Activated CD4-positive, alpha-beta T cell treated with anti-CD3 and anti-CD28 coated beads, Interleukin-2, amount 50 U/mL, for 16 hours (primary cell): Measurements from ENCODE around the gene ANKRD26.
A peak's percentile ranks its signal among the peaks of the same experiment; 100 is the strongest.

Experiments used
- DNase-seq: peaks from one replicate; pipeline ENCODE4 v3.0.0-alpha.2; 2020

Gene ANKRD26

DNA sequence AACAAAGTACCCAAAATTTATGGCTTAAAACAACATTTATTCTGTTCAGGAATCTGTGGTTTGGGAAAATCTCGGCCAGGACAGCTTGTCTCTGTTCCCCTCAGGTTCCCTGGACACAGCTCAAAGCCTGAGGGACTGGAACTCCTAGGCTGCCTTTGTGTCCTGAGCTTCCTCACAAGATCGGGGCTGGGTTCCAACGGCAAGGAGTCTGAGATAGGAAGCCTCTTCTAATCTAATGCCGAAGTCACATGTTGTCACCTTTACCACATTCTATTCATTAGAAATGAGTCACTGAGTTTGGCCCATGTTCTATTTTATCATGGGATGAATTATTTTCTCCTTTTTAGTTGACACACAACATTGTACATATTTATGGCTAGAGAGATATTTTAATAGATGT, 80.5 kb downstream of the ANKRD26 start:
- no peak for DNase-seq

DNA sequence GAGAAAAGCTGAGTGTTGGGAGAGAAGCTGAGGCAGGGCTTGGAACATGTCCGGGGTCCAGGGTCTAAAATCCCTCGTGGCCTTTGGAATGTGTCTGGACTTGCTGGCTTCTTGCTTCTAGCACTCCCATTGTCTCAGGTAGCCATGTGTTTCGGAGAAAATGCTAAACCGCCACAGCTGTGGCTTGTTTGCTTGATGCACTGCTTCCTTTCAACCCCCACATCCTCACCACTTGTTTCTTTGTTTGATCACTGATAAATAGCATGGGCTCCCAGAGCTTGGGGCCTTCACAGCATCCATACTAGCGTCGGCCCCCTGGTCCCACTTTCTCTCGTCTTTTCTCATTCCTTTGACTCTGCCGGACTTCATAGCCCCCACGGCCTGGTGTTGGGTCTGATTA, 102.7 kb downstream of the ANKRD26 start:
- DNase-seq = no peak

DNA sequence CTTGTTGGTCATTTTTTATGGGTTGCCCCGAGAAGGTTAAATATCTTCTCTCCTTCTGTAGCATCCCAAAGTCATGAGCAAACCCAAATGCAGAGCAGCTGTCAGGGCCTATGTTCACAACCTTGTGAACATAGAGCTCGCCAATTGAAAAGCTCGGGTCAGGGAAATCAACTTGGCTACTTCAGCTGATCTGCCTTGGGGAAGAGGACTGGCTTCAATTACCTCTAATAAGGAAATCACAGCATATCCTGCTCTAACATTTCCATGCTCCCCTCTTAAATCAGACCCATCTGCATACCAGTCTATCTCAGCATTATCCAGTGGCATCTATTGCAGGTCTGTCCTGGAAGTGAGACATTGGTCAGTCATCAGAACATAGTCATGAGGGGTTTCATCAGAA, 105.6 kb downstream of the ANKRD26 start:
- DNase-seq = no peak

DNA sequence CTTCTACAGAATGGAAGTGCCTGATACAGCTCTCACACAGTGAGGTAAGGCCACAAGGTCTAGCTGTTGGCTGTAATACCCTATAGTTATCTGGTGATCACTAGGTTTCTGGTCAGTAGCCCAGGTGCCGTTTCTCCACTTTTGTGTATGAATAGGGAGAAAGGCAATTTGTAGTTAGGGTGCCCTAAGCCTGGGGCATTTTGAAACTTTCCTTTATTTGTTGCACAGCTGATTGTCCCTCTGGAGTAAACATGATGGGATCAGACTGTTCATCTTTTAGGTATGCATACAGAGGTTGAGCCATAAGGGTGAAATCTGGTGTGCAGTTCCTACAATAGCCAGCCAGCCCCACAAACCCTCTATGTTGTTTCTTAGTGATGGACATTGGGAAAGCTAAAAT, 112.4 kb downstream of the ANKRD26 start:
- no peak for DNase-seq

DNA sequence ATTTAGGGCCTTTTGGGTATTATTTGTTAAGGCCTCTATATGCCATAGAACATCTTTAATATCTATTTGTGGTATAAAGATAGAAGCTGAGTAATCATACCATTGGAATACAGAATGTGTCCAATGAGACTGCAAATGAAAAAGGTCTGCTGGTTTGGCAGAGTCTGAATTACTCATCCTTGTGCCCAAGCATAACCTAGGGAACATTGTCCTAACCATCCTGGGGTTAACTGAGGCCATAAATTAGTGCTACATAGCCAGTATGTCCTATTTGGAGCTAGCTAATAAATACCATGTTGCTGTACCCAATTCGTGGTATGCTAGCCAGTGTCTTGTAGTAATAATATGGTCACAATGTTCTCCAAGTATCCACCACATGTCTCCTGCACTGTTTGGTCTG, 117.1 kb downstream of the ANKRD26 start:
- no peak for DNase-seq

DNA sequence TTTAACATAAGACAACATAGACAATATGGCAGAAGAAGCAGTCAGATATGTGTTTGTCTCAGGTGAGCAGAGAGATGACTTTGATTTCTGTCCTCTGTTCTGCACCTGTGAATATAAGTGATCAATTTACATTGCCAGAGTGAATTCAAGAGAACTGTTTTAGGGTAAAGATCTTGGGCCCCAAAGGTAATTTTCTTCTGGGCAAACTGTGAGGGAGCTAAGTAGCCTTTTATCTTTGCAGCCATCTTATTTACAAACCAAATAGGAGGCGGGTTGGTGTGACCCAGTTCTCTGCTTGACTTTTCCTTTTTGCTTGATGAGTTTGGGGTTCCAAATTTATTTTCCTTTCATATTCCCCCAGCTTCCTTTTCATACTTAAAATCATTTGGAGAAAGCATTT, 118.2 kb downstream of the ANKRD26 start:
- no peak for DNase-seq

DNA sequence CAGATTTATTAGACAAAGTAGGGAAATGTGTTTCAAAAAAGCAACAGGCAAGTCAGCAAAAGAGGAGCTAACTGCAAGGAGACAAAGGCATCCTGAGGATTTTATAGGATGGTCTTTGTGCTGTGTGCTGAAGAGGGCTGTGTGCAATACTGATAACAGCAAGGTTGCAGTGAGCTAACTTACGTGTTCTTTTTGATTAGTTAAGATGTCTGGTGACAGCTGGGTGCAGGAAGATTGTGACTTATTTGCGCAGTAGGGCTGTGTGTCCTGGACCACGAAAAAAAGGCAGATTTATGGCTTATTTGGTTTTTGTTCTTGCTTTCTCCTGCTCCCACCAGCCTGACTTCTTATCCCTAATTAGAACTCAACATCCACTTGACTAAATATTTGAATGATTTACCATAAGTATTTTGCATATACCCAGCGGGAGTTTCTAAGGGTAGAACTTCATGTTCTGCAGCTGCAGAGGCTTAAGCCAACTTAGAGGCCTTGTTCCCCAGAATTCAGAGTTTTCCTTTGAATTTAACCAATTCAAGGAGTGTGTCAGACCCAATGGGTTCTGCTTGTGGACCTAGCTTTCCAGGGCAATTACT, 119.0 kb downstream of the ANKRD26 start:
- no peak for DNase-seq

DNA sequence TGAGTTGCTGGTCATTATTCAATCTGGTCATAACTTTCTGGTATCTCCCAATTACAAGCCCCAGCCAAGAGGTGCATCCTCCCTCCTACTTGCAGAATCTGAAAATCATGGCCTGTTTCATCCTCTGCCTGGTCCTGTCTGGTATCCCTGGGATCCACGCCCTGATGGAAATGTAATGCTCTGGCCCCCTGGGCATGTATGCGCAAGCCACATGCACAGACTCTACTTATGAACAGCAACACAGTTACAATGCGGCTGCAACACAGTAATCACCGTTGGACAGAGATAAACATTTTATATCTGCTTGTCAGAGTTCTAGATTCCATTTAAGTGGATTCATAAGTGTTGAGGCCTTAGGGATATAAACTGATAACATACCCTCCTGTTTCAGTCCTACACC, 121.8 kb downstream of the ANKRD26 start:
- no peak for DNase-seq

DNA sequence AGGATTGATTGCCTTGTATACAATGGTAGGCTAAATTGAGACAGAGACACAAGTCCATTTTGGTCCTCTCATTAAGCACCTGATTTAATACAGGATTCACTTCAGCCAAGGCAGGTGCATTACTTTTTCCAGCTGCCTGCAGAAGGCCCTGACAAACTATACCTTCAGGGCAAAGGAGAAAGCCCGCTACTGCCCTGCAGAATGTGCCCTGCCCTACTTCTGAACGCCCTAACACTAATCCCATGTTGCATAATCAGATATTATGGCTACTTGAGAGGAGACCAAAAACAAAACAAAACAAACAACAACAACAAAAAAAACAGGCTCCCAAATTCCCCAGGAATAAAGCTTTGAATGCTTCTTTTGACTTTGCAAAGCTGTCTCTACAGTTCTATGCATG, 122.7 kb downstream of the ANKRD26 start:
- no peak for DNase-seq

DNA sequence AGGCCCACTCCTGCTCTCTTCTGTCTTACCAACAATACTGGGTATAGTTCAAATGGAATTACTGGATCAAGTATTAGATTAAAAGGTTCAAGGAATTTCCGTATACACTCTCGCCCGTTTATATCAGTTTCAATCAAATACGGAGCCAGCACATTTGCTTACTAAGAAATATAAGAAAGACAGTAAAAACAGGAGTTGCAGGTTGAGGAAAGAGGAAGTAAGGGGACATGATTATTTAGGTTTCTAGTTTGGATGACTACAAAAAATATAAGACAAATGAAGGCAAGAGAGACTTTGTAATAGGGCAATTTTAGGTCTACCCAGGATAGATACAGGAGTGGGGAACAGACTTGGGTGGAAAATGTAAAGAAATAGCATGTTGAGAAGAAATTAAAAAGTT, 129.6 kb downstream of the ANKRD26 start:
- peak; percentile 72 for DNase-seq

DNA sequence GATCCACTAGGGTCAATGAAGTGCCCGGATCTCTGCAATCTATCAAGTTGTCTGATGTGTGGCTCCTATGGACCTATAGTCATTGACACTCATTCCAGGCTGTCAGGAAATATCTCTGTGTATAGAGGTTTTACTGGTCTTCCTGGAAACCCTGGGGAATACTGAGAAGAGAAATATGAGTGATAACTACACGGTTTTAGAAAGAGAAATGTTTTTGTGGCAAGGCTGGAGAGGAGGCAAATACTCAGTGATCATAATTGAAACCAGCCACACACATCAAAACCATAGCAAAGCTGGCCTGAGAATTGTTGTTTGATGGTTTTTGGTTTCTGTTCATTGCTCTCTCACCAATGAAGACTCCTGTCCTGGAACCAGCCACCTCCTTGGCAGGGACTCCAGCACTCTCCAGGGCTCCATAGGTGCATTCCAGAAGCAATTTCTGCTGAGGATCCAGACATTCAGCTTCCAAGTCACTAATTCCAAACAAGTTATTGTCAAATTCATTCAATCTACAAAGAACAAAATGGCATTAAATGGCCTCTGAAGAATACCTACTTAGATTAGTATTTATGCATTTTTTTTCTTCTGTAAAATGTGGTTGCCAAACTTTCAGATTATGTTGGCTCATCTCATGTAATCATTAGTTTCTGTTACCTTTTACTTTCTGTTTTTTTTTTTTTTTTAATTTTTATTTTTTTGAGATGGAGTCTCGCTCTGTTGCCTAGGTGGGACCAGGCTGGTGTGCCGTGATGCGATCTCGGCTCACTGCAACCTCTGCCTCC, 131.0 kb downstream of the ANKRD26 start:
- DNase-seq = peak; percentile 90

DNA sequence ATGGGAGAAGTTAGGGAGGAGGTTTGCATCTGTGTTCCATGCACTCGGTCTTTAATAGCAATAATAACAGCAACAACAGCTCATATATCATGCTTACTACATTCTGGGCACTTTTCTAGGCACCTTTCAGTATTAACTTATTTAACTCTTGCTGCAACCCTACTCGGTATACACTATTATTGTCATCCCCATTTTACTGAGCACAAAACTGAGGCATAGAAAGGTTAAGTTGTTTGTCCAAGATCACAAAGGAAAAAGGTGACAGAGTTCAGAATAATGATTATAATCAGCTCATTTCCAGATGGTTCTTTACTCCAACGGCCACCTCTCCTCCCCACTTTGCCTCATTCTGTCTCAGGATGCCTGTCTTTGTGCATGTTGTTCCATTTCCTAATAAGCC, 137.5 kb downstream of the ANKRD26 start:
- DNase-seq = no peak

DNA sequence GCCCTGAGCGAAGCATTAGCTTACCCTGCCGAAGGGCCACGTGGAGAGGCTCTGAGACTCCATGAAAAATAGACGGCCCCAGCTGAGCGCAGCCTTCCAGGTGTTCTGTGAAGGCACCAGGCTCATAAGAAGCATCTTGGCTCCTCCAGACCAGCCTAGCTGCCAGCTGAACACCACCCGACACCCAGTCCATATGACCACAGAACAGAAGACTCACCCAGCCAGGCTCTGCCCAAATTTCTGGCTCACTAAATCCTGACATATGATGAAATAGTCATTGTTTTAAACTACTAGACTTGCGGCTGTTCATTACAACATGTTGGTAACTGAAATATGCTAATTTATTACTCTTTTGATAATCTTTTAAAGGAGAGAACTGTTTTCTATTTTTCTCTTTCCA, 140.0 kb downstream of the ANKRD26 start:
- no peak for DNase-seq

DNA sequence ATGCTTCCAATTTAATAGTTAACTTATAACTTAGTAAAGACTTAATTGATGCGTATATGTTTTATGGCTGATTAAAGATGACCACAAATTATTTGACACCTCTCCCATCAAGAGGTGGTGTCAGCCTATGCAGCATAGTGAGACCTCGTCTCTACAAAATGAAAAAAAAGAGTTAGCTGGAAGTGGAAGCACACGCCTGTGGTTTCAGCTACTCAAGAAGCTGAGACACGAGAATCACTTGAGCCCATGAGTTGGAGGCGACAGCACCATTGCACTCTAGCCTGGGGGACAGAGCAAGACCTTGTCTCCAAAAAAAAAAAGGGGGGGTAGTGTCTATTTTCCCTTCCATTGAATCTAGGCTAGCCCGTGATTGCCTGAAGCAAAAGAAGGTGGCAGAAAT, 140.5 kb downstream of the ANKRD26 start:
- no peak for DNase-seq
